Measurements from ENCODE around the gene GMNN. TPM values are rescaled to one million over a fixed set of nuclear protein-coding genes. Genes with fewer than 3 reads are reported as not detected.
A peak's percentile ranks its signal among the peaks of the same experiment; 100 is the strongest.

The GMNN gene
- total RNA-seq, 1 experiment from 2014 or later, result 98.5 TPM

DNA sequence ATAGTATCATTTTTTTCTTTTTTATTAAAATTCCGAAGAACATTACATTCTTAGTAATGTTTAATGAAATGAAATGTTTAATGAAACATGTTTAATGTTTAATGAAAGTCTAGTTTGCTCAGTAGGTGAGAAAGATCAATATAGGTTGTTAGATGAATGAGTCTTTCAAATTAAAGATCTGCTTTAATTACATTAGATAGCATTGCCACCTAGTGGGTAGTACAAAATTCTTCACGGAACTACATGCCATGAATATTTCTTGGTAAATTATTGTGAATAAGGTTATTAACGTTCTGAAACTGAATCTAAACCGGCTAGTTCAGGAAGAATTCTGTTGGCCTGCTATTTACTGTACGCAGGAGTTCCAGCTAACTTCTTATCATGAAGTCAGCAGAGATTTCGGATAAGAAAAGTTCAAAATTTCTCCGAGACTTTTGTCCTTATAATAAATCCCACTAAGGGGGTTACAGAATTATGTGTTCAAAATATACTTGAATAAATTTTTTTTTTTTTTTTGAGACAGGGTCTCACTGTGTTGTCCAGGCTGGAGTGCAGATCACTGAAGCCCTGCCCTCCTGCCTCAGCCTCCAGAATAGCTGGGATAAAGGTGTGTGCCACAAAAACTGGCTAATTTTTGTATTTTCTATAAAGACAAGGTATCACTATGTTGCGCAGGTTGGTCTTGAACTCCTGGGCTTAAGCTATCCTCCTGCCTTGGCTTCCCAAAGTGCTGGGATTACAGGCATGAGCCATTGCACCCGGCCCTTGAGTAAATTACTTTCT, 7.9 kb upstream of the GMNN start (continued):
- no peak for TF ChIP-seq JUN (CRISPR knock-in tag; IDR thresholded peaks at IDR 0.05)

DNA sequence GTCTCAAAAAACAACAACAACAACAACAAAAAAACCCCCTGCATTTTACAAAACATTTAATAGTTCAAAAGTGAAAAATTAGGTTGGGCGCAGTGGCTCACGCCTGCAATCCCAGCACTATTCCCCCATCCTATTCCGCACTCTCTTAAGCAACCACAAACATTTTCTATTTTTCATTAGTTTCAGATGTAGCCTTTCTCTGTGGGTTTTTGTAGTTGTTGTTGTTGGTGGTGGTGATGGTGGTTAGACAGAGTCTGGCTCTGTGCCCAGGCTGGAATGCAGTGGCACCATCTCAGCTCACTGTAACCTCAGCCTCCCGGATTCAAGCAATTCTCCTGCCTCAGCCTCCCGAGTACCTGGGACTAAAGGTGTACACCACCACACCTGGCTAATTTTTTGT, 6.4 kb upstream of the GMNN start:
- TF ChIP-seq, protein P1, sequence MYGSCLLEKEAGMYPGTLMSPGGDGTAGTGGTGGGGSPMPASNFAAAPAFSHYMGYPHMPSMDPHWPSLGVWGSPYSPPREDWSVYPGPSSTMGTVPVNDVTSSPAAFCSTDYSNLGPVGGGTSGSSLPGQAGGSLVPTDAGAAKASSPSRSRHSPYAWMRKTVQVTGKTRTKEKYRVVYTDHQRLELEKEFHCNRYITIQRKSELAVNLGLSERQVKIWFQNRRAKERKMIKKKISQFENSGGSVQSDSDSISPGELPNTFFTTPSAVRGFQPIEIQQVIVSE (CRISPR knock-in tag; IDR thresholded peaks at IDR 0.05; ENCODE audit: borderline replicate concordance), result no peak
- TF ChIP-seq, protein P2, sequence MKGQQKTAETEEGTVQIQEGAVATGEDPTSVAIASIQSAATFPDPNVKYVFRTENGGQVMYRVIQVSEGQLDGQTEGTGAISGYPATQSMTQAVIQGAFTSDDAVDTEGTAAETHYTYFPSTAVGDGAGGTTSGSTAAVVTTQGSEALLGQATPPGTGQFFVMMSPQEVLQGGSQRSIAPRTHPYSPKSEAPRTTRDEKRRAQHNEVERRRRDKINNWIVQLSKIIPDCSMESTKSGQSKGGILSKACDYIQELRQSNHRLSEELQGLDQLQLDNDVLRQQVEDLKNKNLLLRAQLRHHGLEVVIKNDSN (CRISPR knock-in tag; IDR thresholded peaks at IDR 0.05), result no peak
- no peak for TF ChIP-seq JUN (CRISPR knock-in tag; IDR thresholded peaks at IDR 0.05)
- no peak for TF ChIP-seq IRF2 (CRISPR knock-in tag; IDR thresholded peaks at IDR 0.05; ENCODE audit: borderline replicate concordance, low read depth)
- TF ChIP-seq, protein P3, sequence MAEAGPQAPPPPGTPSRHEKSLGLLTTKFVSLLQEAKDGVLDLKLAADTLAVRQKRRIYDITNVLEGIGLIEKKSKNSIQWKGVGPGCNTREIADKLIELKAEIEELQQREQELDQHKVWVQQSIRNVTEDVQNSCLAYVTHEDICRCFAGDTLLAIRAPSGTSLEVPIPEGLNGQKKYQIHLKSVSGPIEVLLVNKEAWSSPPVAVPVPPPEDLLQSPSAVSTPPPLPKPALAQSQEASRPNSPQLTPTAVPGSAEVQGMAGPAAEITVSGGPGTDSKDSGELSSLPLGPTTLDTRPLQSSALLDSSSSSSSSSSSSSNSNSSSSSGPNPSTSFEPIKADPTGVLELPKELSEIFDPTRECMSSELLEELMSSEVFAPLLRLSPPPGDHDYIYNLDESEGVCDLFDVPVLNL (CRISPR knock-in tag; IDR thresholded peaks at IDR 0.05; ENCODE audit: borderline replicate concordance, low read depth), result no peak
- no peak for TF ChIP-seq NR2C2 (CRISPR knock-in tag; IDR thresholded peaks at IDR 0.05)
- H3K4me3 Mint-ChIP-seq, result no peak overlapping the region
- H3K27me3 Mint-ChIP-seq (ENCODE audit: low read depth), result no peaks in the 10 kb centered on the region; the same call in 1 of the 2 replicates
- ATAC-seq (no peak), DNase-seq (ENCODE audit: low spot score) (no peak)
- no peaks in the 10 kb centered on the region for H3K4me1 Mint-ChIP-seq
- ChIA-PET CTCF (no interaction called here), POLR2A (no interaction called here)
- H3K27ac Mint-ChIP-seq, result no peak overlapping the region
- H3K36me3 Mint-ChIP-seq, result no peaks in the 10 kb centered on the region
- peaks cover 4% of the 10 kb centered on the region for H3K9me3 Mint-ChIP-seq

DNA sequence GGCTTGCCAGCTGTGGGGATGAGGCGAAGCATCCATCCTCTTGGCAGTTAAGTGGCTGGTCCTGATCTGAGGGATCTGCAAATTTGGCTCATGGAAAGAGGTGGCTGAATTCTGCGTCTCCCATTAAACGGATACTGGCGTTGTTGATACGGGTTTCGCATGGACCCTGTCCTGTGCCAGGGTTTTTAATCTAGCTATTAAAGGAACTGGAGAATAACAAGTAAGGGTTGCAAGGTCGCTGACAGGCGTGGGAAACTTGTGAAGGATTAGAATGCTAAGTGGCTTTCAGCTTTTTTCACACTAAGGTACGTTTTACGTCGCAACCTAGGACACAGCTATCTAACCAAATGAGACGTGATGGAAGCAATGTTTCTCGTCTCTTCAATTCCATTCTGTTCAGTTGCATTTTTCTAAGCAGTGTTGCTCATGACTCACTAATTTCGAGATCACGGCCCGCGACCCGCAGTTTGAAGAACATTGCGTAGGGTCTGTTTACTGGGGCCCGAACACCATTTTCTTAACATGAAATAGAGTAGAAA, 852 bp downstream of the GMNN start:
- ChIA-PET CTCF (interaction anchor here (0.6 to 2.0 kb wide), 3 partner anchors 9 to 295 kb away, joined by 4 to 5 read pairs (median 4); no protein-coding TSS in a partner anchor), POLR2A (no interaction called here)
- no peak for DNase-seq (ENCODE audit: low spot score)
- Mint-ChIP-seq H3K9me3 (no peaks in the 10 kb centered on the region), H3K4me3 (peak overlapping the region; percentile 98), H3K27ac (peak overlapping the region; percentile 90), H3K27me3 (ENCODE audit: low read depth) (no peaks in the 10 kb centered on the region), H3K4me1 (peaks cover 21% of the 10 kb centered on the region), H3K36me3 (peaks cover 23% of the 10 kb centered on the region)
- ATAC-seq, result no peak
- TF ChIP-seq, protein P4, sequence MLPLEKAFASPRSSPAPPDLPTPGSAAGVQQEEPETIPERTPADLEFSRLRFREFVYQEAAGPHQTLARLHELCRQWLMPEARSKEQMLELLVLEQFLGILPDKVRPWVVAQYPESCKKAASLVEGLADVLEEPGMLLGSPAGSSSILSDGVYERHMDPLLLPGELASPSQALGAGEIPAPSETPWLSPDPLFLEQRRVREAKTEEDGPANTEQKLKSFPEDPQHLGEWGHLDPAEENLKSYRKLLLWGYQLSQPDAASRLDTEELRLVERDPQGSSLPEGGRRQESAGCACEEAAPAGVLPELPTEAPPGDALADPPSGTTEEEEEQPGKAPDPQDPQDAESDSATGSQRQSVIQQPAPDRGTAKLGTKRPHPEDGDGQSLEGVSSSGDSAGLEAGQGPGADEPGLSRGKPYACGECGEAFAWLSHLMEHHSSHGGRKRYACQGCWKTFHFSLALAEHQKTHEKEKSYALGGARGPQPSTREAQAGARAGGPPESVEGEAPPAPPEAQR (CRISPR knock-in tag; IDR thresholded peaks at IDR 0.05), result no peak
- 0 out of 2 replicates have a peak, but pooled peaks have one; percentile 21 for TF ChIP-seq ESRRA (CRISPR knock-in tag; IDR thresholded peaks at IDR 0.05; ENCODE audit: borderline replicate concordance)
- TF ChIP-seq PRRX2 (CRISPR knock-in tag; IDR thresholded peaks at IDR 0.05), result 0 out of 2 replicates have a peak, but pooled peaks have one; percentile 60

DNA sequence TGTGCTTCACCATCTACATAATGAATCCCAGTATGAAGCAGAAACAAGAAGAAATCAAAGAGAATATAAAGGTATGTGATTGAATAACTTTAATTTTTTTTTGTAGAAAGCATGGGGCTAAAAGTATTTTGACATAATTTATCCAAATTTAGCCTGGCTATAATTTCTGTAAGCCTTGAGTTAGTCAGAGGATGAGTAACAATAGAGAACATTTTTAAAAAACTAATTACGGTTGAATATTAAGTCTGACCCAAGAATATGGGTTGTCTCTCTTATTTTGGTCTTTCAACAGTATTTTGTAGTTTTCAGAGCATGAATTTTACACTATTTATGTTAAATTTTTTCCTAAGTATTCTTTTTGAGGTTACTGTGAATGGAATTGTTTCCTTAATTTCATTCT, 2.5 kb downstream of the GMNN start:
- H3K4me1 Mint-ChIP-seq, result peaks cover 21% of the 10 kb centered on the region
- ATAC-seq, result no peak
- H3K4me3 Mint-ChIP-seq, result peak overlapping the region; percentile 10; the same call in 1 of the 2 replicates
- POLR2A ChIA-PET, result no interaction called here
- CTCF ChIA-PET, result no interaction called here
- H3K27ac Mint-ChIP-seq, result no peak overlapping the region
- H3K36me3 Mint-ChIP-seq, result peaks cover 38% of the 10 kb centered on the region
- DNase-seq (ENCODE audit: low spot score), result no peak
- H3K9me3 Mint-ChIP-seq, result no peaks in the 10 kb centered on the region
- no peaks in the 10 kb centered on the region for H3K27me3 Mint-ChIP-seq (ENCODE audit: low read depth)
- TF ChIP-seq, protein P5, sequence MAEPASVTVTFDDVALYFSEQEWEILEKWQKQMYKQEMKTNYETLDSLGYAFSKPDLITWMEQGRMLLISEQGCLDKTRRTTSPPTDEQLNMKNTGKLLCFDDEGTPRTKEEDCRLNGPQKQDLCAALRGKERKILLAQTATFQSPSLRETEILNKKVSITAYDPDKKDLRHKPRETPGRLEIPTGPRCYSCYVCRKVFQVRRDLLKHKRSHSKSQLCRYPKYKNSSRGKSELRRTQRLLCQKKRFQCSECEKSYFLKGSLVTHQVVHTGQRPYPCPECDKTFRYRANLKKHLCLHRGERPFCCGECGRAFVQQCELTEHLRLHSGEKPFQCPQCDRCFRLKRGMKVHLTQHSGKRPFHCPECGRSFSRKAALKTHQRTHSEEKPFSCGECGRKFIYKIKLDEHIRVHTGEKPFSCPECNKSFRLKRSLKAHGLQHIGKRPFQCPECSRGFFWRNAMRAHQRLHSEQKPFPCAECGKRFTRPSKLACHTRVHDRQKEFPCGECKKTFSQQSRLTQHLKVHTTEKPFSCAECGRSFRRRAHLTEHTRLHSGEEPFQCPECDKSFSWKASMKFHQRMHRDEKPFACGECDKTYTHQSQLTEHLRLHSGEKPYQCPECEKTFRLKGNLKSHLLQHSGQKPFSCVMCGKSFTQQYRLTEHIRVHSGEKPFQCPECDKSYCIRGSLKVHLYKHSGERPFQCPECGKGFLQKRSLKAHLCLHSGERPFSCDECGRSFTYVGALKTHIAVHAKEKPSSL (CRISPR knock-in tag; conservative IDR thresholded peaks at IDR 0.05), result no peak
- TF ChIP-seq KAT7 (CRISPR knock-in tag; IDR thresholded peaks at IDR 0.05; ENCODE audit: borderline replicate concordance) (no peak), EMX1 (CRISPR knock-in tag; IDR thresholded peaks at IDR 0.05) (no peak), ZBTB21 (CRISPR knock-in tag; IDR thresholded peaks at IDR 0.05; ENCODE audit: borderline replicate concordance) (no peak)
- TF ChIP-seq, protein P6, sequence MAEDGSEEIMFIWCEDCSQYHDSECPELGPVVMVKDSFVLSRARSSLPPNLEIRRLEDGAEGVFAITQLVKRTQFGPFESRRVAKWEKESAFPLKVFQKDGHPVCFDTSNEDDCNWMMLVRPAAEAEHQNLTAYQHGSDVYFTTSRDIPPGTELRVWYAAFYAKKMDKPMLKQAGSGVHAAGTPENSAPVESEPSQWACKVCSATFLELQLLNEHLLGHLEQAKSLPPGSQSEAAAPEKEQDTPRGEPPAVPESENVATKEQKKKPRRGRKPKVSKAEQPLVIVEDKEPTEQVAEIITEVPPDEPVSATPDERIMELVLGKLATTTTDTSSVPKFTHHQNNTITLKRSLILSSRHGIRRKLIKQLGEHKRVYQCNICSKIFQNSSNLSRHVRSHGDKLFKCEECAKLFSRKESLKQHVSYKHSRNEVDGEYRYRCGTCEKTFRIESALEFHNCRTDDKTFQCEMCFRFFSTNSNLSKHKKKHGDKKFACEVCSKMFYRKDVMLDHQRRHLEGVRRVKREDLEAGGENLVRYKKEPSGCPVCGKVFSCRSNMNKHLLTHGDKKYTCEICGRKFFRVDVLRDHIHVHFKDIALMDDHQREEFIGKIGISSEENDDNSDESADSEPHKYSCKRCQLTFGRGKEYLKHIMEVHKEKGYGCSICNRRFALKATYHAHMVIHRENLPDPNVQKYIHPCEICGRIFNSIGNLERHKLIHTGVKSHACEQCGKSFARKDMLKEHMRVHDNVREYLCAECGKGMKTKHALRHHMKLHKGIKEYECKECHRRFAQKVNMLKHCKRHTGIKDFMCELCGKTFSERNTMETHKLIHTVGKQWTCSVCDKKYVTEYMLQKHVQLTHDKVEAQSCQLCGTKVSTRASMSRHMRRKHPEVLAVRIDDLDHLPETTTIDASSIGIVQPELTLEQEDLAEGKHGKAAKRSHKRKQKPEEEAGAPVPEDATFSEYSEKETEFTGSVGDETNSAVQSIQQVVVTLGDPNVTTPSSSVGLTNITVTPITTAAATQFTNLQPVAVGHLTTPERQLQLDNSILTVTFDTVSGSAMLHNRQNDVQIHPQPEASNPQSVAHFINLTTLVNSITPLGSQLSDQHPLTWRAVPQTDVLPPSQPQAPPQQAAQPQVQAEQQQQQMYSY (CRISPR knock-in tag; IDR thresholded peaks at IDR 0.05), result no peak
- TF ChIP-seq, protein P7, sequence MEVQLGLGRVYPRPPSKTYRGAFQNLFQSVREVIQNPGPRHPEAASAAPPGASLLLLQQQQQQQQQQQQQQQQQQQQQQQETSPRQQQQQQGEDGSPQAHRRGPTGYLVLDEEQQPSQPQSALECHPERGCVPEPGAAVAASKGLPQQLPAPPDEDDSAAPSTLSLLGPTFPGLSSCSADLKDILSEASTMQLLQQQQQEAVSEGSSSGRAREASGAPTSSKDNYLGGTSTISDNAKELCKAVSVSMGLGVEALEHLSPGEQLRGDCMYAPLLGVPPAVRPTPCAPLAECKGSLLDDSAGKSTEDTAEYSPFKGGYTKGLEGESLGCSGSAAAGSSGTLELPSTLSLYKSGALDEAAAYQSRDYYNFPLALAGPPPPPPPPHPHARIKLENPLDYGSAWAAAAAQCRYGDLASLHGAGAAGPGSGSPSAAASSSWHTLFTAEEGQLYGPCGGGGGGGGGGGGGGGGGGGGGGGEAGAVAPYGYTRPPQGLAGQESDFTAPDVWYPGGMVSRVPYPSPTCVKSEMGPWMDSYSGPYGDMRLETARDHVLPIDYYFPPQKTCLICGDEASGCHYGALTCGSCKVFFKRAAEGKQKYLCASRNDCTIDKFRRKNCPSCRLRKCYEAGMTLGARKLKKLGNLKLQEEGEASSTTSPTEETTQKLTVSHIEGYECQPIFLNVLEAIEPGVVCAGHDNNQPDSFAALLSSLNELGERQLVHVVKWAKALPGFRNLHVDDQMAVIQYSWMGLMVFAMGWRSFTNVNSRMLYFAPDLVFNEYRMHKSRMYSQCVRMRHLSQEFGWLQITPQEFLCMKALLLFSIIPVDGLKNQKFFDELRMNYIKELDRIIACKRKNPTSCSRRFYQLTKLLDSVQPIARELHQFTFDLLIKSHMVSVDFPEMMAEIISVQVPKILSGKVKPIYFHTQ (CRISPR knock-in tag; IDR thresholded peaks at IDR 0.05), result no peak
